ENCODE results near the gene DIABLO.
A peak's percentile ranks its signal among the peaks of the same experiment; 100 is the strongest.
"Not testable (repeated sequence)": the region's sequence is repeated elsewhere in the genome, so short reads cannot be mapped to it uniquely, and the experiment has no call there.

Gene DIABLO

GRCh38 chr12:122204167-122205052 is 21.4 kb downstream of the DIABLO start:
- Mint-ChIP-seq H3K9me3 (no peaks in the 10 kb centered on the region), H3K4me1 (peaks cover 14% of the 10 kb centered on the region), H3K4me3 (peak overlapping the region; percentile 52), H3K36me3 (ENCODE audit: low read depth) (peaks cover 9% of the 10 kb centered on the region), H3K27ac (no peak overlapping the region), H3K27me3 (peaks cover 26% of the 10 kb centered on the region)
- ATAC-seq (peak; percentile 14), DNase-seq (no peak)

GRCh38 chr12:122203301-122204166 is 22.3 kb downstream of the DIABLO start, which contains the start of gene B3GNT4:
Gene B3GNT4, plus strand, starts transcription at chr12:122203709. Its CDS starts 910 bp downstream, at chr12:122204619.
- ATAC-seq (peak; percentile 52), DNase-seq (peak; percentile 67)
- Mint-ChIP-seq H3K4me1 (peaks cover 14% of the 10 kb centered on the region), H3K9me3 (no peaks in the 10 kb centered on the region), H3K4me3 (peak within 1 kb of the TSS; percentile 74), H3K36me3 (ENCODE audit: low read depth) (peaks cover 7% of the 10 kb centered on the region), H3K27me3 (peaks cover 26% of the 10 kb centered on the region), H3K27ac (no peak within 1 kb of the TSS)

- not testable (repeated sequence) for H3K27ac Mint-ChIP-seq; H3K9me3 Mint-ChIP-seq; ATAC-seq; DNase-seq; H3K36me3 Mint-ChIP-seq (ENCODE audit: low read depth)
- Mint-ChIP-seq H3K27me3 (peaks cover 30% of the 10 kb centered on the region), H3K4me1 (peaks cover 20% of the 10 kb centered on the region), H3K4me3 (peak overlapping the region; percentile 74)
Observed at GRCh38 chr12:122202811-122203210, 23.0 kb downstream of the DIABLO start.

GRCh38 chr12:122202017-122202416 is 23.8 kb downstream of the DIABLO start:
- Mint-ChIP-seq H3K27ac (no peak overlapping the region), H3K27me3 (peaks cover 35% of the 10 kb centered on the region), H3K36me3 (ENCODE audit: low read depth) (no peaks in the 10 kb centered on the region), H3K9me3 (no peaks in the 10 kb centered on the region), H3K4me3 (no peak overlapping the region), H3K4me1 (peaks cover 28% of the 10 kb centered on the region)
- ATAC-seq, result no peak
- no peak for DNase-seq

GRCh38 chr12:122201381-122201780 is 24.5 kb downstream of the DIABLO start:
- Mint-ChIP-seq H3K27me3 (peaks cover 38% of the 10 kb centered on the region), H3K9me3 (no peaks in the 10 kb centered on the region), H3K4me1 (peaks cover 29% of the 10 kb centered on the region), H3K4me3 (no peak overlapping the region), H3K36me3 (ENCODE audit: low read depth) (no peaks in the 10 kb centered on the region), H3K27ac (no peak overlapping the region)
- DNase-seq (no peak), ATAC-seq (no peak)

- Mint-ChIP-seq H3K4me3 (no peak overlapping the region), H3K27ac (no peak overlapping the region), H3K4me1 (peaks cover 29% of the 10 kb centered on the region), H3K9me3 (peaks cover 4% of the 10 kb centered on the region), H3K27me3 (peaks cover 38% of the 10 kb centered on the region), H3K36me3 (ENCODE audit: low read depth) (no peaks in the 10 kb centered on the region)
- DNase-seq (no peak), ATAC-seq (no peak)
Observed at GRCh38 chr12:122200541-122201175, 25.2 kb downstream of the DIABLO start.

- Mint-ChIP-seq H3K9me3 (peaks cover 6% of the 10 kb centered on the region), H3K4me3 (no peak overlapping the region), H3K27ac (no peak overlapping the region), H3K36me3 (ENCODE audit: low read depth) (no peaks in the 10 kb centered on the region), H3K4me1 (peaks cover 25% of the 10 kb centered on the region), H3K27me3 (peaks cover 32% of the 10 kb centered on the region)
- ATAC-seq (no peak), DNase-seq (no peak)
Observed at GRCh38 chr12:122199484-122200355, 26.1 kb downstream of the DIABLO start.

- H3K9me3 Mint-ChIP-seq, result peaks cover 6% of the 10 kb centered on the region
- ATAC-seq (peak; percentile 66), DNase-seq (no peak)
- H3K27ac Mint-ChIP-seq, result peak overlapping the region; percentile 75
- H3K4me1 Mint-ChIP-seq, result peaks cover 15% of the 10 kb centered on the region
- H3K36me3 Mint-ChIP-seq (ENCODE audit: low read depth), result no peaks in the 10 kb centered on the region
- peaks cover 27% of the 10 kb centered on the region for H3K27me3 Mint-ChIP-seq
- no peak overlapping the region for H3K4me3 Mint-ChIP-seq
Observed at GRCh38 chr12:122197612-122197966, 28.3 kb downstream of the DIABLO start.

- Mint-ChIP-seq H3K27me3 (peaks cover 26% of the 10 kb centered on the region), H3K27ac (no peak overlapping the region)
Observed at GRCh38 chr12:122195405-122195804, 30.4 kb downstream of the DIABLO start.

GRCh38 chr12:122194804-122195203 is 31.0 kb downstream of the DIABLO start:
- no peaks in the 10 kb centered on the region for H3K36me3 Mint-ChIP-seq (ENCODE audit: low read depth)
- H3K27me3 Mint-ChIP-seq, result peaks cover 23% of the 10 kb centered on the region
- H3K27ac Mint-ChIP-seq, result no peak overlapping the region
- no peak for DNase-seq
- H3K4me1 Mint-ChIP-seq, result peaks cover 15% of the 10 kb centered on the region
- H3K9me3 Mint-ChIP-seq, result peaks cover 6% of the 10 kb centered on the region
- no peak for ATAC-seq
- no peak overlapping the region for H3K4me3 Mint-ChIP-seq

More at GRCh38 chr12:122195405-122195804, 30.4 kb downstream of the DIABLO start:
- Mint-ChIP-seq H3K36me3 (ENCODE audit: low read depth) (no peaks in the 10 kb centered on the region), H3K9me3 (peaks cover 6% of the 10 kb centered on the region), H3K4me1 (peaks cover 15% of the 10 kb centered on the region), H3K4me3 (no peak overlapping the region)
- DNase-seq (no peak), ATAC-seq (no peak)

GRCh38 chr12:122192441-122192840 is 33.4 kb downstream of the DIABLO start:
- Mint-ChIP-seq H3K4me1 (peaks cover 5% of the 10 kb centered on the region), H3K9me3 (peaks cover 6% of the 10 kb centered on the region), H3K27ac (no peak overlapping the region), H3K4me3 (no peak overlapping the region), H3K36me3 (ENCODE audit: low read depth) (no peaks in the 10 kb centered on the region), H3K27me3 (peaks cover 12% of the 10 kb centered on the region)
- ATAC-seq, result no peak
- DNase-seq, result no peak

GRCh38 chr12:122190842-122191668 is 34.8 kb downstream of the DIABLO start:
- Mint-ChIP-seq H3K4me3 (no peak overlapping the region), H3K9me3 (peaks cover 6% of the 10 kb centered on the region), H3K4me1 (no peaks in the 10 kb centered on the region), H3K27ac (no peak overlapping the region), H3K27me3 (peaks cover 8% of the 10 kb centered on the region), H3K36me3 (ENCODE audit: low read depth) (no peaks in the 10 kb centered on the region)
- DNase-seq (peak; percentile 78), ATAC-seq (peak; percentile 82)
